ENCODE data around the gene SPAG16. TPM values are rescaled to one million over a fixed set of nuclear protein-coding genes. Genes with fewer than 3 reads are reported as not detected.

Gene SPAG16
- total RNA-seq, 1 experiment from 2014 or later = 42.8 TPM

GRCh38 chr2:213476641-213477040 is 192.4 kb downstream of the SPAG16 start:
- no peak for DNase-seq (ENCODE audit: low spot score)
- in situ Hi-C loops (cut with HindIII; ENCODE audit: low sequenced_read_pairs) = no loop called here

DNA sequence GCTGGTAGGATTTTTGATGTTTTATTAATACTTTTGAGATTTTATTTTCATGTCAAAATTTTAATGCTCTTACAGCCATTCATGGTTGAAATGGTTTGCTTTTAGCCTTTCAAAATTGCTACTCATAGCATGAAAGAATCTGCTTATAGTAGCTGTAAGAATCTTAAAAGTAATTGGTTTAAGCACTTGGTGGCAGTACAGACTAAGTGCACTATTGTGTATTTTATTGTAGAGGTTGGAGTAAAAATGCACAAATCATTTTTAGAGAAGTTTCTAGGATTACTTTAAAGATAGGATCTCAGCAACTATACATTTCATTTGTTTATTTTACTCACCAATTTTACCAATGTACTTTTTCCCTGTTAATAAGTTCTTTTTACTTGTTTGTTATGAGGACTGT is 205.8 kb downstream of the SPAG16 start:
- in situ Hi-C loops (cut with HindIII; ENCODE audit: low sequenced_read_pairs) = no loop called here

DNA sequence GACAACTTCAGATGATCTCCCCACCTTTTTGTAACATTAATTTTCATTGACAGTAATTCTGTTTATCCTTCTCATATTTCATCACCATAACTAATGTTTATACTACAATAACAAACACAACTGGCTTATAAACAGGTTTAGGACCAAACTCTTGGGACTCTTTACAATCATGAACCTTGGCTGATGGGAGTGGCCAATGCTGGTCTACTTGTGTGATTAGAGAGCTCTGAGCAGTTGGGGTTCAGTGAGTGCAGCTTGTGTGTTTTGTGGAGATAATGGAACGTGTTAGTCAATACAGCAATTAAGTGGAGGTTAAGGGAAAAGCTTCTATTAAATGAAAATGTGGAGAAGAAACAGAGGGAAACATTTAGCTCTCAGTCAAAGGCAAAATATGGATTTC is 207.1 kb downstream of the SPAG16 start:
- in situ Hi-C loops (cut with HindIII; ENCODE audit: low sequenced_read_pairs) = no loop called here
- DNase-seq (ENCODE audit: low spot score) = no peak

More for the DNA sequence above, 205.8 kb downstream of the SPAG16 start:
- no peak for DNase-seq (ENCODE audit: low spot score)

GRCh38 chr2:213496226-213496625 is 212.0 kb downstream of the SPAG16 start:
- in situ Hi-C loops (cut with HindIII; ENCODE audit: low sequenced_read_pairs) = no loop called here
- no peak for DNase-seq (ENCODE audit: low spot score)

- no peak for DNase-seq (ENCODE audit: low spot score)
- in situ Hi-C loops (cut with HindIII; ENCODE audit: low sequenced_read_pairs) = no loop called here
Measured at GRCh38 chr2:213500881-213501280, 216.6 kb downstream of the SPAG16 start.

GRCh38 chr2:213524164-213524563 is 239.9 kb downstream of the SPAG16 start:
- no peak for DNase-seq (ENCODE audit: low spot score)
- in situ Hi-C loops (cut with HindIII; ENCODE audit: low sequenced_read_pairs) = no loop called here

DNA sequence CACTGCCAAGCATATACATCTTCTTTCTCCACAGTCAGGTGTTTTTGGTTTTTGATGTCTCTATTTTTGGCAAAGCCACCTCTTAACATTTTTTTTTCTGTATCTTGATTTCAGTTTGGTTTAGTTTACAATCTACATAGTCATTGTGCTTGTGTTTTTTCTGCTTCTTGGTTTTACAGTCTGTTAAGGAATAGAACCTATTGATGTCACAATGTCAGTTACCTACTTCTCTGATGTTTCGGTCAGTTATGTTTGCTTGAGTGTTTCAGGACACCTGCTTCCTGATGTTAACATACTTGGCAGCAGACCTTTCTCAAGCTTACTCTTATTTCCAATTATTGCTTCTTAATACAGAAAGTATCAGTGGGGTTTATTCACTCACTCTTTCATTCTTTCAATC is 253.3 kb downstream of the SPAG16 start:
- in situ Hi-C loops (cut with HindIII; ENCODE audit: low sequenced_read_pairs) = no loop called here

GRCh38 chr2:213544940-213545339 is 260.7 kb downstream of the SPAG16 start:
- in situ Hi-C loops (cut with HindIII; ENCODE audit: low sequenced_read_pairs) = no loop called here
- DNase-seq (ENCODE audit: low spot score) = no peak

More for the DNA sequence above, 253.3 kb downstream of the SPAG16 start:
- DNase-seq (ENCODE audit: low spot score) = no peak

DNA sequence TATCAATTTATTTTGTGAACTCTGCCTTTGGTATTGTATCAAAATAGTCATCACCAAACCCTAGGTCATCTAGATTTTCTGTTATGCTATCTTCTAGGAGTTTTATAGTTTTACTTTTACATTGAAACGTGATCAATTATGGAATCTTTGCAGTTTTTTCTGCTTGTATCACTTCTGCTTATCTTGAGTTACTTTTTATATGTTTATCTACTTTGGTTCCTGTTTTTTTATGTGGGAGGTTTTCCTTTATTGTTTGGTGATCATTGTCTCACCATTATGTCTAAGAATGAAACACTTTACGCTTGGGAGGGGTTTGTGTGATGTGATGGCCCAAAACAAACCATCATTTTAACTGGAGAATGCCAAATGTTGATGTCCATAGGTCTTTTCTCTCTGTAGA is 261.2 kb downstream of the SPAG16 start:
- in situ Hi-C loops (cut with HindIII; ENCODE audit: low sequenced_read_pairs) = no loop called here
- no peak for DNase-seq (ENCODE audit: low spot score)

- in situ Hi-C loops (cut with HindIII; ENCODE audit: low sequenced_read_pairs) = no loop called here
- no peak for DNase-seq (ENCODE audit: low spot score)
Measured at GRCh38 chr2:213545964-213546475, 261.8 kb downstream of the SPAG16 start.

DNA sequence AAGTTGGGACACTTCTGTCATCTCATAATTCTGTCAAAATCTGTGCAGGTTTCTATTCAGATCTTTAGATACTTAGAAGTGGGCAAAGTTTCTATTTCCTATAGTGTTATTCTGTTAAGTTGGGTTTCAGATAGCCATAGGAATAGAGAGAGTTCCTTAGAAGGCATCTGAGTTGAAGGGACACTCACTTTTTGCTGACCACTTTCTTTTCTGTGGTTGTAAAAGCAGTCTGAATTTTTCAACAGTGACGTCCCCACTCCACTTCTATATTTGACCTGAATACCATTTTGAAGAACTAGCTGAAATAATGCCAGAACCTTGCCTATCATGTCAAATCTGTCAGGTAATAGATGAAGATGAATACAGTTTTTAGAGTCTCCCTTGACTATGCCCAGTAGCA is 267.3 kb downstream of the SPAG16 start:
- DNase-seq (ENCODE audit: low spot score) = no peak
- in situ Hi-C loops (cut with HindIII; ENCODE audit: low sequenced_read_pairs) = no loop called here

DNA sequence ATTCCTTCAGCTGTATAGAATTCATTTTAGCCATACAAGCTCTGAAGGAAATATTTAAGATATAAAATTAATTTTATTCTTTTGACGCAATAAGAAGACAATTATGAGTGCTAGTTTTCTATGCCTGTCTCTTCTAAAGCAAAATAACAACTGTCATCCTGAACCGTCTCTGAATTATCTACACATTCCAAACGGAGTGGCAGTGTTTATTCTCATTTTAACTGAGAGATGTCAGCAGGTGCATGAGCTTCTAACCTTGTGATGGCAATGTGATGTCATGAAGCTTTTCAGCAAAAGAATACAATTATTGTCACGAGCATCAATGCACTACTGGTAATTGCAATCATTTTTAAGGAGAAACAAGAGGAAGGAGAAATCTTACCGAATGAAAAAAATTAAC is 274.8 kb downstream of the SPAG16 start:
- in situ Hi-C loops (cut with HindIII; ENCODE audit: low sequenced_read_pairs) = no loop called here

DNA sequence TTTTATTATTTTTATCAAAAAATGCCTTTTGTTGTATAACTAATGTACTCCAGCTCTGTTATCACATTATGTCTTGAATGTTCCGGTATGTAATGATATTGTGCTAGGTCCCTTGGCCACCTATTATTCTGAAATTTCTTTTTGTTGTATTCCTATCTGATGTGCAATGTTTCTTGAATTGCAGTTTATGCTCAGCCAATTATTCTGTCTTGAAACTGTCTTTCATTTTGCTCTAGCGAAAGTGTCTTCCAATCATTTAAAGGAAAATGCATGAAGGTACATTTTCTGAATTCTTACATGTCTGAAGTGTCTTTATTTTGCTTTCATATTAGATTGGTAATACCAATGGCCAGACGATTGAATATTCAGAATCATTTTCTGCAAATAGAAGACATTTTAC is 277.5 kb downstream of the SPAG16 start:
- no peak for DNase-seq (ENCODE audit: low spot score)
- in situ Hi-C loops (cut with HindIII; ENCODE audit: low sequenced_read_pairs) = no loop called here

More for the DNA sequence above, 274.8 kb downstream of the SPAG16 start:
- DNase-seq (ENCODE audit: low spot score) = no peak

GRCh38 chr2:213562539-213563180 is 278.4 kb downstream of the SPAG16 start:
- in situ Hi-C loops (cut with HindIII; ENCODE audit: low sequenced_read_pairs) = no loop called here
- no peak for DNase-seq (ENCODE audit: low spot score)

- no peak for DNase-seq (ENCODE audit: low spot score)
- in situ Hi-C loops (cut with HindIII; ENCODE audit: low sequenced_read_pairs) = no loop called here
Measured at GRCh38 chr2:213566846-213567245, 282.6 kb downstream of the SPAG16 start.

DNA sequence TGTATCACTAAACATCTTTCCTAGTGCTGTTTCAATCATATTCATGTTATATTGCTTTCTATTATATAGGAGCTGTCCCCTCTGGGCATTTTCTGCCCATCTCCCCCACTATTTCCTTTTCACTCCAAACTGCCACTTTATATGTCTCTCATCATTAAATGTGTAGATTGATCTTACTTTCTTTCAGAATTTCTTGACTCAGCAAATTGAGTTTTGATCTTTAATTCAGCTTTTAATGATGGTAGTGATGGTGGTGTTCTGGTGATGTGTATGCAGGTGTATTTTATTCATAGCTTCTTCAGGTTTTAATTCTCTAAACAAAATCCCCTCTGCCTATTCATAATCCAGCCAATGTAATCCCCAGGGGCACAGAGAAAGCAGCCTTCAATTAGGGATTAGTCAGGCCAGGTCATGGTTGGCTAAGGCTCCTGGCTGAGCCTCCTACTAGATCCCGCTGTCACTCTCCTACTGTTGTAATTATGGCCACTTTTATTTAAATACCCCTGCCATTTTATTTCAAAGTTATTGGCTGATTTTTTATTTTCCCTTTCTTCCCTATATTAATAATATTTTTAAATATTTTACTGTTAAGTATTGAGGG is 325.4 kb downstream of the SPAG16 start:
- in situ Hi-C loops (cut with HindIII; ENCODE audit: low sequenced_read_pairs) = no loop called here
- DNase-seq (ENCODE audit: low spot score) = no peak

GRCh38 chr2:213627054-213627710 is 342.9 kb downstream of the SPAG16 start:
- no peak for DNase-seq (ENCODE audit: low spot score)
- in situ Hi-C loops (cut with HindIII; ENCODE audit: low sequenced_read_pairs) = no loop called here

DNA sequence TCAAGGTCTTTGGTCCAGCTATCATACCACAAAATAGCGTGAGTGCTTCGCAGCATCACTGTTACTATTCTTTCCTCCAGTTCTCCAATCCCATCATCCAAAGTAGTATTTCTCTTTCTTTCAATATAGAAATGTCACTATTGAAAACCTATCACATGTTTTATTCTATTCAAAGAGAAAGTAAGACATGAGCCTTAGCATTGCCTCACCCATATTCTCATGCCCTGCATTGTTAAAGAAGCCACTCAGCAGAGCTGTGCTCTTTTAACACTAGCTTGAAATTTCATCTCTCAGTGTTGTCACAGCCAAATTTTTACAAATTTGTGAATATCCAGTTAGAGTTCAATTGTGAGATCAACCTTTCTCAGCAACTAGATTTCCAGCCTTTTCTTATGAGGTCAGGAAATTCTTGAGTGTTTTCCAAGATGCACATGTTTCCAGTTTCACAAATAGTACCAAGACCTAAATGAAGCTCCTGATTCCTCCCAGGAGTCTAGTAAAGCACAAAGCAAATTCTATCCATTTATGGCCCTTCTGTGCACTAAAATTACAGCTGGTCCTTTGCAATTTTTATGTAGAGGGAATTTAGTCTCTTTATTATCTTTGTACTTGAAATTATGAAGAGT is 343.7 kb downstream of the SPAG16 start:
- in situ Hi-C loops (cut with HindIII; ENCODE audit: low sequenced_read_pairs) = no loop called here
- no peak for DNase-seq (ENCODE audit: low spot score)

- in situ Hi-C loops (cut with HindIII; ENCODE audit: low sequenced_read_pairs) = no loop called here
- DNase-seq (ENCODE audit: low spot score) = no peak
Measured at GRCh38 chr2:213640738-213641425, 356.6 kb downstream of the SPAG16 start.

Measured in G401 (cell line).